Neural cell (in vitro differentiated cells): ENCODE measurements around the gene TUBB2A.

Experiments
- EP300 ChIP-seq: fragments of 450-650 bp; conservative IDR thresholded peaks from 2 replicates; pipeline ENCODE4 v1.6.1; 2014; ENCODE audit warnings: antibody characterized with exemption, mild to moderate bottlenecking, moderate library complexity; ENCODE audit not compliant: poor library complexity, severe bottlenecking
- EZH2 ChIP-seq: fragments of 200-600, 300-800 bp; shearing (Covaris generic), sonication (generic); IDR thresholded peaks from 2 replicates; pipeline ENCODE4 v1.6.1; 2014; ENCODE audit warnings: antibody characterized with exemption, low read length, borderline replicate concordance, mild to moderate bottlenecking; ENCODE audit not compliant: insufficient read depth, poor library complexity, severe bottlenecking
- MXI1 ChIP-seq: fragments of 450-650 bp; conservative IDR thresholded peaks from 2 replicates; pipeline ENCODE4 v1.6.1; 2014; ENCODE audit warnings: antibody characterized with exemption, mild to moderate bottlenecking; ENCODE audit not compliant: poor library complexity, severe bottlenecking
- POLR2AphosphoS5 ChIP-seq: IDR thresholded peaks from 2 replicates; pipeline ENCODE4 v1.6.1; 2012
- RAD21 ChIP-seq: fragments of 450-650 bp; conservative IDR thresholded peaks from 2 replicates; pipeline ENCODE4 v1.6.1; 2014; ENCODE audit warnings: antibody characterized with exemption, mild to moderate bottlenecking, moderate library complexity
- SMC3 ChIP-seq: fragments of 450-650 bp; conservative IDR thresholded peaks from 2 replicates; pipeline ENCODE4 v1.6.1; 2014; ENCODE audit warnings: antibody characterized with exemption, mild to moderate bottlenecking, moderate library complexity; ENCODE audit not compliant: poor library complexity
- TF ChIP-seq, protein P1 (sequence below): IDR thresholded peaks from 2 replicates; pipeline ENCODE4 v1.6.1; 2012; ENCODE audit warnings: borderline replicate concordance
- TF ChIP-seq, protein P2 (sequence below): fragments of 450-650 bp; IDR thresholded peaks from 2 replicates; pipeline ENCODE4 v1.5.1; 2014; ENCODE audit warnings: antibody characterized with exemption, mild to moderate bottlenecking, moderate library complexity; ENCODE audit not compliant: poor library complexity, severe bottlenecking

DNA sequence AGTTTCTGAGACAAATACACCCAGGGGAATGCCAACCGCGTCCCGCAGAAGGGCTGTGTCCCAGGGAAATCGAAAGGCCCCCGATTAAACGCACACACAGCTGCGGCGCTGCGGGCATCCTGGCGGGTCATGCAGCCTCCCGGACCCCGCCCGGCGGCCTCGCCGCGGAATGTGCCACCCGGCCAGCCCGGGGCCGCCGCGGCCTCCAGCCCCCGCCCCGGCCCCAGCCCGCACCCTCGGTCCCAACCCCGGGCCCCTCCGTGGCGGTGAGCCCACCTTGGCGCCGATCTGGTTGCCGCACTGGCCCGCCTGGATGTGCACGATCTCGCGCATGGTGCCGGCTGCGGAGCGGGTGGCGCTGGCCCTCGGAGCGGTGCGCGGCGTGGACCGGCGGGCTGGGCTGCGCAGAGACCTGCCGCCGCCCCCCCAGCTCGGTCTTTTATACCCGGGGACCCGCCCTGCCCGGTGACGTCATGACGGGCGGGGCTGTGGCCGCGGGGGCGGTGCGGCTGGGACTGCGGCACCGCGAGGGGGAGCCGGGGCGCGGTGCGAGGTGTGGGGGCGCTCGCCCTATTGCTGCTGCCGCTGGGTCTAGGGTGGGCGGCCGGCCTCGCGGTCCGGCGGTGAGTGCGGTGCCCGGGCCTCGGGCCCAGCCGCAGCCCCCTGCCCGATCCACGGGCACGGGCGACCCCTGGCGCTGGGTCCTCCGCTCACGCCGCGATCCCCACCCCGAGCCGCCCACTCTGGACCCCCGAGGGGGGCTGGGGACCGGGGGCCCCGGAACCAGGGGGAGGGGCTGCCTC lies at the start of gene TUBB2A:
- peak; percentile 76 for TF ChIP-seq EP300
- TF ChIP-seq, protein P1, sequence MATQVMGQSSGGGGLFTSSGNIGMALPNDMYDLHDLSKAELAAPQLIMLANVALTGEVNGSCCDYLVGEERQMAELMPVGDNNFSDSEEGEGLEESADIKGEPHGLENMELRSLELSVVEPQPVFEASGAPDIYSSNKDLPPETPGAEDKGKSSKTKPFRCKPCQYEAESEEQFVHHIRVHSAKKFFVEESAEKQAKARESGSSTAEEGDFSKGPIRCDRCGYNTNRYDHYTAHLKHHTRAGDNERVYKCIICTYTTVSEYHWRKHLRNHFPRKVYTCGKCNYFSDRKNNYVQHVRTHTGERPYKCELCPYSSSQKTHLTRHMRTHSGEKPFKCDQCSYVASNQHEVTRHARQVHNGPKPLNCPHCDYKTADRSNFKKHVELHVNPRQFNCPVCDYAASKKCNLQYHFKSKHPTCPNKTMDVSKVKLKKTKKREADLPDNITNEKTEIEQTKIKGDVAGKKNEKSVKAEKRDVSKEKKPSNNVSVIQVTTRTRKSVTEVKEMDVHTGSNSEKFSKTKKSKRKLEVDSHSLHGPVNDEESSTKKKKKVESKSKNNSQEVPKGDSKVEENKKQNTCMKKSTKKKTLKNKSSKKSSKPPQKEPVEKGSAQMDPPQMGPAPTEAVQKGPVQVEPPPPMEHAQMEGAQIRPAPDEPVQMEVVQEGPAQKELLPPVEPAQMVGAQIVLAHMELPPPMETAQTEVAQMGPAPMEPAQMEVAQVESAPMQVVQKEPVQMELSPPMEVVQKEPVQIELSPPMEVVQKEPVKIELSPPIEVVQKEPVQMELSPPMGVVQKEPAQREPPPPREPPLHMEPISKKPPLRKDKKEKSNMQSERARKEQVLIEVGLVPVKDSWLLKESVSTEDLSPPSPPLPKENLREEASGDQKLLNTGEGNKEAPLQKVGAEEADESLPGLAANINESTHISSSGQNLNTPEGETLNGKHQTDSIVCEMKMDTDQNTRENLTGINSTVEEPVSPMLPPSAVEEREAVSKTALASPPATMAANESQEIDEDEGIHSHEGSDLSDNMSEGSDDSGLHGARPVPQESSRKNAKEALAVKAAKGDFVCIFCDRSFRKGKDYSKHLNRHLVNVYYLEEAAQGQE: peak; percentile 77
- peak; percentile 99 for TF ChIP-seq POLR2AphosphoS5
- peak; percentile 78 for TF ChIP-seq MXI1
- TF ChIP-seq, protein P2, sequence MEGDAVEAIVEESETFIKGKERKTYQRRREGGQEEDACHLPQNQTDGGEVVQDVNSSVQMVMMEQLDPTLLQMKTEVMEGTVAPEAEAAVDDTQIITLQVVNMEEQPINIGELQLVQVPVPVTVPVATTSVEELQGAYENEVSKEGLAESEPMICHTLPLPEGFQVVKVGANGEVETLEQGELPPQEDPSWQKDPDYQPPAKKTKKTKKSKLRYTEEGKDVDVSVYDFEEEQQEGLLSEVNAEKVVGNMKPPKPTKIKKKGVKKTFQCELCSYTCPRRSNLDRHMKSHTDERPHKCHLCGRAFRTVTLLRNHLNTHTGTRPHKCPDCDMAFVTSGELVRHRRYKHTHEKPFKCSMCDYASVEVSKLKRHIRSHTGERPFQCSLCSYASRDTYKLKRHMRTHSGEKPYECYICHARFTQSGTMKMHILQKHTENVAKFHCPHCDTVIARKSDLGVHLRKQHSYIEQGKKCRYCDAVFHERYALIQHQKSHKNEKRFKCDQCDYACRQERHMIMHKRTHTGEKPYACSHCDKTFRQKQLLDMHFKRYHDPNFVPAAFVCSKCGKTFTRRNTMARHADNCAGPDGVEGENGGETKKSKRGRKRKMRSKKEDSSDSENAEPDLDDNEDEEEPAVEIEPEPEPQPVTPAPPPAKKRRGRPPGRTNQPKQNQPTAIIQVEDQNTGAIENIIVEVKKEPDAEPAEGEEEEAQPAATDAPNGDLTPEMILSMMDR: peak; percentile 88
- peak; percentile 75 for TF ChIP-seq RAD21
- peak; percentile 86 for TF ChIP-seq SMC3
- no peak for TF ChIP-seq EZH2
